Astrocyte (in vitro differentiated cells and primary cell): Measurements from ENCODE around the gene GINS2.

ENCODE experiments used
- CTCF ChIP-seq: IDR thresholded peaks from 2 replicates; pipeline ENCODE4 v1.5.1; 2011; ENCODE audit warnings: low read depth, mild to moderate bottlenecking, inconsistent platforms, low read length, moderate library complexity; ENCODE audit not compliant: insufficient read depth
- EZH2 ChIP-seq: IDR thresholded peaks from 2 replicates; pipeline ENCODE4 v1.6.1; 2012; ENCODE audit warnings: mild to moderate bottlenecking, low read length, inconsistent platforms; ENCODE audit not compliant: insufficient read depth

DNA sequence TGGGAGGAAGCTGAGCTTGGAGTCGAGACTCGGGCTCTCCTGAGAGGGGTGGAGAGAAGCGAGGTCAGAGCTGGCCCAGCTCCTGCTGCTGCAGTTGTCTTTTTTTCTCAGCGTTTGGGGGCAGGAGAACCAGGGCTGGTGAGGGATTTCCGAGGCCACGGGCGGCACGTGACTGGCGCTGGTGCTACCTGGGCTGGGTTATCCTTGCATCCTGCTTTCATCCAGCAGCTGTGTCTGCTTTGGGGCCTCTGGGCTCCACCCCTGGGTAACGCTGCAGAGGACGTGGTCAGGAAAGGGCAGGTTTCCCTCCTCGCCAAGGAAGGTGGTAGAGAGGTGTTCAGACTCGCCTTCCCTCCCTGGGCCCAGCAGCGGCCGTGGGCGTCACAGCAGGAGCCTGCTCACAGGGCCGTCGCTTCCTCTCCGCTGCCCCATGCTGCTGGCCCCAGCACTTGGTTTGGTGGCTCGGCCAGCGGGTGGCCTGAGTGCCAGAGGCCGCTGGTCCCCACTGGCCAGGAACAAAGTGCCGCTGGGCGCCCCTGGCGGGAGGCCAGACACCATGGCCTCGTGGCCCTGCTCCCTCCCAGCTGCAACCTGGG is 53.1 kb downstream of the GINS2 start:
- TF ChIP-seq CTCF (no peak), EZH2 (no peak)
